Measurements from ENCODE around the gene ADAM12.

The ADAM12 gene

GRCh38 chr10:126165874-126166273, 222.4 kb downstream of the ADAM12 start:
- no peak for DNase-seq

GRCh38 chr10:126163506-126163905, 224.8 kb downstream of the ADAM12 start:
- no peak for DNase-seq

GRCh38 chr10:126161691-126162090, 226.6 kb downstream of the ADAM12 start:
- DNase-seq, result no peak

GRCh38 chr10:126160971-126161630, 227.2 kb downstream of the ADAM12 start:
- no peak for DNase-seq

GRCh38 chr10:126160571-126160970, 227.7 kb downstream of the ADAM12 start:
- peak; percentile 24 for DNase-seq

- DNase-seq, result no peak
These were observed 230.0 kb downstream of the ADAM12 start for GRCh38 chr10:126158133-126158892.

- no peak for DNase-seq
These were observed 231.1 kb downstream of the ADAM12 start for GRCh38 chr10:126157189-126157588.

- DNase-seq, result no peak
These were observed 231.8 kb downstream of the ADAM12 start for GRCh38 chr10:126156503-126156902.

- DNase-seq, result no peak
These were observed 232.3 kb downstream of the ADAM12 start for GRCh38 chr10:126156012-126156411.

- no peak for DNase-seq
These were observed 232.7 kb downstream of the ADAM12 start for GRCh38 chr10:126155528-126155927.

- DNase-seq, result no peak
These were observed 234.3 kb downstream of the ADAM12 start for GRCh38 chr10:126153711-126154628.

GRCh38 chr10:126147866-126148587, 240.2 kb downstream of the ADAM12 start:
- no peak for DNase-seq

- DNase-seq, result peak; percentile 78
These were observed 241.5 kb downstream of the ADAM12 start for GRCh38 chr10:126146771-126147170.

- DNase-seq, result no peak
These were observed 245.2 kb downstream of the ADAM12 start for GRCh38 chr10:126143117-126143516.

GRCh38 chr10:126140746-126141273, 247.5 kb downstream of the ADAM12 start:
- DNase-seq, result peak; percentile 48

GRCh38 chr10:126137562-126138221, 250.6 kb downstream of the ADAM12 start:
- DNase-seq, result no peak

GRCh38 chr10:126135941-126136595, 252.2 kb downstream of the ADAM12 start:
- peak; percentile 73 for DNase-seq

- DNase-seq, result peak; percentile 34
These were observed 253.1 kb downstream of the ADAM12 start for GRCh38 chr10:126135177-126135576.

GRCh38 chr10:126133906-126134656, 254.2 kb downstream of the ADAM12 start:
- no peak for DNase-seq

- DNase-seq, result no peak
These were observed 255.1 kb downstream of the ADAM12 start for GRCh38 chr10:126133082-126133620.
